GM19043 (cell line): Measurements from ENCODE around the gene ZNF317.

ENCODE experiments used
- ATAC-seq: cut with Tn5 transposase; IDR thresholded peaks from one replicate; pipeline ENCODE4 v1.9.1; 2021; ENCODE audit warnings: low read depth; ENCODE audit not compliant: unreplicated experiment

The ZNF317 gene

DNA sequence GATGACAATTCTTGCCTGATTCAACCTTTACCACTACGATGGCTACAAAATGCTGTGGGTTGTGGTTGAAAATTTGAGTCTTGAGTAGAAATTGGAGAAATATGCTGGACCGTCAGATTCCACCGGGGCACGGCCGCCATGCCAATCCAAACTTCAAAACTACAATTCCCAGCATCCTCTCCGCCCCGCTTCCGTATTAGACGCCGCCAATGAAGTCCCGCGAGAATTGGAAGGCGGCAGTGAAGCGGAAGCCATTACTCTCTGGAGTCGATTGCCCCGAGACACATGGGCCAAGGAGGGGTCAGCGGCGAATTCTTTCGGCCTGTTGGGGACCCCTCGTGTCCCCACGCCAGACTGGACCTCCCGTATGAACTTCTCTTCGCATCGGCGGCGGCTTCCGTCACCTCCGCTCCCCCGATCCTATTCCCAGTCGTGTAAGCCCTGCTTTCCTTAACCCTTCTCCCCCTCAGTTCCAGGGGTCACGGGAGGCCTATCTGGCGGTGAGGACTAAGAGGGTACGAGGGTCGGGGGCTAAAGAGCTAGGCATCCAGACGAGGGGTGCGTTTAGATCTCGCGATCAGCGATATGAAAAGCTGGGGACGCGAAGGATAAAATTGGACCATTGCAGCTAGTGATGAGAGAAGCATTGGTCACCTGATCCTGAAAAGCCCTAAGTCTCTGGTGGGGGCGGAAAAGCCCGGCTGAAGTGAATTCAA lies at the start of gene ZNF317:
Gene ZNF317, plus strand, starts transcription at position 239 of the 716 bp plus-strand sequence. CDS start 15,620 bp downstream, outside the sequence.
- ATAC-seq = peak; percentile 95

DNA sequence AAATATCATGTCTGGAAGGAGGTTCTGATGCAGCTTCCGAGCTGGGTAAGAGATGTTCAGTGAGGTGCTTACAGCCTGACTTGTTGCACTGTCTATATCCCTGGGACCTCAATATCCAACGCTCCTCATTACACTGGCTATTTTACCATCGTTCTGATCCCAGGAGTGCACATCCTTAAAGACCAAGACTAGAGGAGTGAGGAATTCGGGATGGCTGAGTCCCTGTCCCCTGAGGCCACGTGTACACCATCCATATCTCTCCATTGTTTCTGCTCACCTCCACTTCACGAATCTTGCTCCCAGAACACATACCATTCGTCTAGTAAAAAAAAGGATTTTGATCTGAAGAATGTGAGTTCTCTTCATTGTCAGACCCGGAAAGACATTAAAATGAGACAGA lies 32.8 kb upstream of the ZNF317 start, which contains the start of gene OR7G2:
Gene OR7G2, minus strand, starts transcription at position 101 of the 400 bp plus-strand sequence. CDS start 4,232 bp downstream, outside the sequence.
- ATAC-seq = no peak

DNA sequence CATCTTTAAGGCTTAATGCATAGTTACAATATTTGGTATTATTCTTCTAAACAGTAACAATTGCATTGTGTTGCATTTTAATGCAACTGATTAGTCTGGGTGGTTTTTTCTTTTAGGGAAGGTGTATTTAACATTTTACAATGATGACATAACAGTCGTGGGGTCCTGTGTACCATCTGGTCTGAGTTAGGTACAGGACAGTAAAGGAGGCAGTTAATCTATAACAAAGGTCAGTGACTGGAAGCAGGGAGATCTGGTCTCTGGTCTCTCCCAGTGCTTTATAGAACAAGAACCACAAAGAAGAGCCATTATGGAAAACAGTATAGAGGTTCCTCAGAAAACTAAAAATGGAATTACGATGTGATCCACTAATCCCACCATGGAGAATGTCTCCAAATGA lies 30.2 kb upstream of the ZNF317 start:
- ATAC-seq = no peak

DNA sequence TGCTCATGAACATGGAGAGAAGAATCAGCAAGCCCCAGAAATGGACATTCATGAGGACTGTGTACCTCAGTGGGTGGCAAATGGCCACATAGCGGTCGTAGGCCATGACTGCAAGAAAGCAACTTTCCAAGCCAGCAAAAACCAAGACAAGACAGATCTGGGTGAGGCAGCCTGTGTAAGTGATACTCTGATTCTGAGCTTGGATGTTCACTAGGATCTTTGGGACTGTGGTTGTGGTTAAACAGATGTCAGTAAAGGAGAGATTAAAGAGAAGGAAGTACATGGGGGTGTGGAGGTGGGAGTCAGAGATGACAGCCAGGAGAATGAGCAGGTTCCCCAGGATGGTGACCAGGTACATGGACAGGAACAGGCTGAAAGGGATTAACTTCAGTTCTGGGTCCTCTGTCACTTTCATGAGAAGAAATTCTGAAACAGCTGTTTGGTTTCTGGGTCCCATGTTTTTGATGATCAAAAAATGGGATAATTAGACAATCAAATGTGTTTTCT lies 24.8 kb upstream of the ZNF317 start, which contains the start of gene OR7G1:
Gene OR7G1, minus strand, starts transcription at position 457 of the 507 bp plus-strand sequence. Its CDS starts 0 bp downstream, at position 457.
- ATAC-seq = no peak

DNA sequence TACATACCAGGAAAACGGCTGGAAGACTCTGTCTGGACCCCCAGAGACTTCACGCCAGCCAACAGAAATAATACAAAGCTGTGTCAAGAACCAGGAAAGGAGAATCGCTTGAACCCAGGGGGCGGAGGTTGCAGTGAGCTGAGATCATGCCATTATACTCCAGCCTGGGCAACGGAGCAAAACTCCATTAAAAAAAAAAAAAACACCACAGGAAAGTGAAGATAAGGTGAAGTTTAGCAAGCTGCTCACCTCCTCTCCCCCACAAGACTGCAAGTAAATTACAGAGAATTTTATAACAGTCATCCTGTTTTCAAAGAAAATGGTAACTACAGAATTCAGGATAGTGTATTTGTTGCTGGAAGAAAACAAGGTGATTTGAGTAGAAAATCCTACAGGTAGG lies 23.6 kb upstream of the ZNF317 start:
- ATAC-seq = no peak

DNA sequence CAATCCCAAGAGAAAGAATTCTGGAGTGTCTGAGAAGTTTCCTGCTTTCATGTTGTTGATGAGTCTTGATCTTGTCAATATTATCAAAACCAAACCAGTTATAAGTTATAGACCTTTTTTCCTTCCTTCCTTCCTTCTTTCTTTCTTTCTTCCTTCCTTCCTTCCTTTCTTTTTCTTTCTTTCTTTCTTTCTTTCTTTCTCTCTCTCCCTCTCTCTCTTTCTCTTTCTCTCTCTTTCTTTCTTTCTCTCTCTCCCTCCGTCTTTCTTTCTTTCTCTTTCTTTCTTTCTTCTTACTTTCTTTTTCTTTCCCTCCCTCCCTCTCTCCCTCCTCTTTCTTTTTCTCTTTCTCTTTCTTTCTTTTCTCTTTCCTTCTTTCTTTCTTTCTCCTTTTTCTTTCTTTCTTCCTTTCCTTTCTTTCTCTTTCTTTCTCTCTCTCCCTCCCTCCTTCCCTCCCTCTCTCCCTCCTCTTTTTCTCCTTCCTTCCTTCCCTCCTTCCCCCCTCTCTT lies 13.2 kb upstream of the ZNF317 start, which contains the start of gene OR7G3:
Gene OR7G3, minus strand, starts transcription at position 51 of the 506 bp plus-strand sequence. Its CDS starts 0 bp downstream, at position 51.
- no peak for ATAC-seq

DNA sequence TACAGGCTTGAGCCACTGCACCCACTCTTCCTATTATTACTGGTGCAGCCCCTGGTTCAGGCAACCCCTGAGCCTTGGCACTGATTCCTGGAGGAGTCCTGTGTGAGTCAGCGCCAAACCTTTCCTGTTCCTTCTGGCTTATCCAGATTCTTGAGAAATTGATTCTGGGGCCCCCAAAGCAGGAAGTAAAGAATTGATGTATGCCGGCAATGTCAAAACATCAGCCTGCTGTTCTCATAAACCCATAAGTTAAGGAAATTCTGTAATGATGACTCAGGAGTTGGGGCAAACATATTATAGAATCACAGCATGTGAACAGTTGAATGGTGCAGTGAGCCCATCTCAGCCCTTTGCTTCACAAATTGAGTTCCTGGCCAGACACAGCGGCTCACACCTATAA lies 12.0 kb upstream of the ZNF317 start:
- ATAC-seq = no peak

DNA sequence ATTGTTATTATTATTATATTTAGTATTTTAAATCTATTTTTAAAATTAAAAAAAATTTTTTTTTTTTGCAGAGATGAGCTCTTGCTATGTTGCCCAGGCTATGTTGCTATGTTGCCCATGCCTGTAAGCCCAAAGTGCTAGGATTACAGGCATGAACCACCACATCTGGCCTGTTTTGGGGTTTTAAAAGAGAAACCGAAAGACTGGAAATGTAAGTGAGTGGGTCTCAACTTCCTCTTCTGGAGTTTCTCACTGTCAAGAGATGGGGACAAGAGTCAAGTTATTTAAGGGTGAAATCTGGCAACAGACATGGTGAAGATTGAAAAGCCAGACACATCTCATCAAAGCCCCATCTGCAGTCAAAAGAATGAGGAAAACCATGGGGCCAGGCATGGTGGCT lies 9.2 kb upstream of the ZNF317 start:
- ATAC-seq = no peak

DNA sequence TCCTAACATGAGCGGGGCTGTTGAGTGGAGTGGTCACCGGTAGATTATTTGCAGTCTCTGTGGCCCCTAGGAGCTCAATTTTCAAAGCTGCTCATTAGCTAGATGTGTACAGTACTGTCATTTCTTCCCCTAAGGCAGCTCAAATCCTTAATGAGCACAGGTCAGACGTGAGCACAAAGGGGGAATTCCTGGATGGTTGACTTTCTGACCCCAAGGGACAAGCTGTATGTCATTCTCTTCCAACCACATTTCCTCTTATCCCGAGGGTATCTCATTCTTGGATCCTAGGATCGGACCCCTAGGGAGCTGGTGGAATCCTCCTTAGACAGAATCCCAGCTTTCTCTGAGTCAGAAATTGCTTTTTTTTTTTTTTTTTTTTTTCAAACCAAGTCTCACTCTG lies 7.8 kb upstream of the ZNF317 start:
- no peak for ATAC-seq

DNA sequence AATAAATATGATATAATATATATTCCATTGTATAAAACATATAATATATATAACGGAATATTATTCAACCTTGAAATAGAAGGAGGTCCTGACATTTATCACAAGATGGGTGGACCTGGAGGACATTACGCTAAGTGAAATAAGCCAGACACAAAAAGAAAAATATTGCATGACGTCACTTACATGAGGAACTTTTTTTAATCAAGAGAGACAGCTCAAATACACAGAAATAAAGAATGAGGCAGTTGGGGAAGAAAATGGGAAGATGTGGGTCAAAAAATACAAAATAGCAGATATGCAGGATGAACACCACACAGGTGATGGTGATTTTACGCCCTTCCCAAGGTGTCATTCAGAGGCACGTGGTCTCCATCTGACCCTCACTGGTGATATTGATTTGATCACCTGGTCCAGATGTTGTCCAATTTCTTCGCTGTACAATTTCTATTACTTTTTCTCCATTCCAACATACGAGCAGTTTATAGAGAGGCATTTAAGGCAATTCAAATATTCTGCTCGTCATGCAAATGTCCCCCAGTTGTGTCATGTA lies 513 bp upstream of the ZNF317 start:
- no peak for ATAC-seq

DNA sequence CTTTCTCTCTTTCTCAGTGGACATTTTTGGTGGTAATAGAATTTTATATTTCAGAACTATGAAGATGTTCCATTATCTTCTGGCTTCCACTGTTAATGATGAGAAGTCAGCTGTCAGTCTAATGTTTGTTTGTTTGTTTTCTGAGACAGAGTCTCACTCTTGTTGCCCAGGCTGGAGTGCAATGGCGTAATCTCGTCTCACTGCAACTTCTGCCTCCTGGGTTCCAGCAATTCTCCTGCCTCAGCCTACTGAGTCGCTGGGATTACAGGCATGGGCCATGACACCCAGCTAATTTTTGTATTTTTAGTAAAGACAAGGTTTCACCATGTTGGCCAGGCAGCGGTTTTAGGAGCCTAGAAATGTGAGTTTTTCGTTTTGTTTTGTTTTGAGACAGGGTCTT lies 4.7 kb downstream of the ZNF317 start:
- no peak for ATAC-seq

DNA sequence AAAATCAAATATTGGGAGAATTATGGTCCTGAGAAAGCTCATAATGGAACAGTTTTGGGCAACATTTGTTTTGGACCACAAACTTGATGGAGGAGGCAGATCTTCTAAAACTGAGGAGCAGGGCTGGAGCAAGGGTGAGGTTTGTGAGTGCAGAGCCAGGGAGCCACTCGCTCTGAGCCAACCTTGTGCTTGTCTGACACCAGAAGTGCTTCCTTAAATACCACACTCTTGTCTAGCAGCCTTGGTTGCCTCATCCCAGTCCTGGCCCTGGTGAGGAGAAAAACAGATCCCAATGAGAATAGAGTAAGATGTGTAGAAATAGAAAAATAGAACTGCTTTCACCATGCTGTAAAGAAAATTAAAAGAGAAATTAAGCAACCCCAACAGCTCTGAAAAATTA lies 6.7 kb downstream of the ZNF317 start:
- no peak for ATAC-seq

DNA sequence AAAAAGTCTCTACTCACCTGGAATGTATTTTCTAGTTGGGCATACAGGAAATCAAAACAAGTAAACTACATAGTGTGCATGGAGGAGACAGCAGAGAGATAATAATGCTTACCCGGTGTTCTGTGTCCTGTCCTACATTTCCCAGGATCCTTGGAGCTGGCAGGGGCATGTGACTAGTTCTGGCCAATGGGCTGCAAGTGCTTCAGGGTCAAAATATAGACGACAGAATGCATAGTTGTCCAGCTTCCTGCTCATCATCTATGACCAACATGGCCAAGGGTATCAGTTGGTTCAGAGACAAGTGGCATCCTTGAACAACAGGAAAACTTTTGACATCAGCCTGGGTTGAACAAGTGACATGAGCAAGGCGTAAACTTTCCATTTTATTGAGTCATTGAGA lies 8.5 kb downstream of the ZNF317 start:
- ATAC-seq = no peak

DNA sequence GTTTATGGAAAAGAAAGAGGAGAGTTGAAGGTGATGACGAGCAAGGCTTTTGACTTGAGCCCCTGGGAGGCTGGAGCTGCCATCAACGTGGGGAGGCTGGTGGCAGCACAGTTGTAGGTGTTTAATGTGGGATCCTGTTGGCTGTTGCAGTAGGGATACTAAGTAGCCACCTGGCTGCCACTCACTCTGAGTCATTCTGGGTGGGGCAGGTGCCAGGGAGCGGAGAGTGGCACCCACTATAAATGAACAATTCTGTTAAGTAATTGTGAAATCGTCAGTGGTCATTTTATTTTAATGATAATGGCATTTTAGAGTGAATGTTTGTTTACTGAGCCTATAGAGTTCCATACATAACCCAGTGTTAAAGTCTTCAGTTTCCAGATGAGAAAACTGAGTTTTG lies 9.8 kb downstream of the ZNF317 start:
- ATAC-seq = no peak

DNA sequence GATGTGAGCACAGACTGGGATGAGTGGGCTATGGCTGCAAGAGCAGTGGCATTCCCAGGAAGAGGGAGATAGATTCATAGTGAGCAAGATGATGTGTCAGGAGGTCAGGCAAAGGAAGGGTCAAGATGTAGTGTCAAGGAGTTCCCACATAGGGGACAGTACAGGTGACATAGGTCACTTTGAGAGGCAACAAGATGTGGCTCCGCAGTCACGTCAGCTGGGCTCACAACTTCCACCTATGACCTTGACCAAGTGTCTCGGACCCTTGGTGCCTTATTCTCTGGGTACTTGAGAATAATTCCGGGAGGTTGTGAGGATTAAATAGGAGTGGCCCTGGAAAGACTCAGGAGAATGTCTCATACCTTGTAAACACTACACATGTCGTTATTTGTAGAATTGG lies 10.5 kb downstream of the ZNF317 start:
- no peak for ATAC-seq

DNA sequence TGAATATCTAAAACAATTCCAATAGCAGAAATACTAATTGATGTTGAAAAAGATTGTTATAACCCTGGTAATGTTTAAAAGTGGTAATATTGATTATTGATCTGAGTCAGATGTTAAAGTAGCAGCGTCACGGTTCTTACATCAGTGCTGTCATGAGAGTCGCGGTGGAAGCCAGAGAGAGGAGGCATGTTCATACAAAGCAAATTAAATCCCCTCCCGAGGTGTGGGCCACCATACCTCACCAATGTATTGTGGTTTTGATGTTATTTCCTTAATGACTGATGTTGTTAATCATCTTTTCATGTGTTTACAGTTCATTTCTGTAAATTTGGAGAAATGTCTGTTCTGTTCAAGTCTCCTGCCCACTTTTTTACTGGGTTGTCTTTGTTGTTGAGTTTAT lies 11.2 kb downstream of the ZNF317 start:
- no peak for ATAC-seq

DNA sequence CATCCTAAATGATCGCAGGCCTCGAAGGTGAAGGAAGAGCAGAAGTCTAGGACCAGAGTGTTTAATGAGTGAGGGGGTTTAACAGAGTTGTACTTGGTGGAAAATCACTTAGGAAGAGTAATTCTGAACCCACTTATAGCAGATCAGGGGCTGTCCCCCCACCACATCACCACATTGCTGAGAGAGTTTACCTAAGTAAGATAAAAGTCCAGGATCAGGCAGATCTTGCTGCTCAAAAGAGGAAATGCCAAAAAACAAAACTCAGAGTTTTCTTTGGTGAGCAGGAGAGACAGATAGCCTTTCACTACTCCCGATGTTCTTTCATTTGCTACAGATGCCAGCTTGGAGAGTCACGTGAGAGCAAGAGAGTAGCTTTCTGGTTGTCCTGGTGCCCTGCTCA lies 15.4 kb downstream of the ZNF317 start:
- ATAC-seq = no peak

DNA sequence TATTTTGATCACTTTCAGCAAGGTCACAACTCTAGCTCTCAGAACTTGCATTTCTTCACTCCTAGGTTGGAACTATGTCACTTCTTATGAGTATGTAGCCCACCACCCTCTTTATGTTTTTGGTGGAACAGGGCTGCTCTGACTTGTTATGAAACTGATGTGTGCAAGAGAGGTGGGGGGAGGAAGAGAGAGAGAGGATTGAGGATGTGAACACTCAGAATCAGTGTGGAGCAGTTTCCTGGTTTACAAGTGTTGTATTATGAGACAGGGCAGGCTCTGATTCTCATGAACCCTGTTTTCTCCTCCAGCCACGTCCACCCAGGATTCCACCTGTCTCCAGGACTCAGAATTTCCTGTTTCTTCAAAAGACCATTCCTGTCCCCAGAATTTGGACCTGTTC lies 16.1 kb downstream of the ZNF317 start:
- ATAC-seq = no peak

DNA sequence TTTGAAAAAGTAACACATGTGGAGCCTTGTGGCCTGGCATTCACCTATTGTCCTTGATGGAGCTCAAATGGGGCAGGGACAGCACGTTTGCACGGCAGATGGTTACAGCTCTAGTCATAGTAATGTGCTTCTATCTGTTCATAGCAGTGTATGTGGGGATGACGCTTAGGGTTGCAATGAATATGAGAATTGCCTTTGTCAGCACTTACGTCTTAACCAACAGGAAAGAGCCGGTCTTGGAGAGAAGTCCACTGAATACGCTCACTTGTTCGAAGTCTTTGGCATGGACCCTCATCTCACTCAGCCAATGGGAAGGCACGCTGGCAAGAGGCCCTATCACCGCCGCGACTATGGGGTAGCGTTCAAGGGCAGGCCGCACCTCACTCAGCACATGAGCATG lies 19.7 kb downstream of the ZNF317 start:
- ATAC-seq = no peak

DNA sequence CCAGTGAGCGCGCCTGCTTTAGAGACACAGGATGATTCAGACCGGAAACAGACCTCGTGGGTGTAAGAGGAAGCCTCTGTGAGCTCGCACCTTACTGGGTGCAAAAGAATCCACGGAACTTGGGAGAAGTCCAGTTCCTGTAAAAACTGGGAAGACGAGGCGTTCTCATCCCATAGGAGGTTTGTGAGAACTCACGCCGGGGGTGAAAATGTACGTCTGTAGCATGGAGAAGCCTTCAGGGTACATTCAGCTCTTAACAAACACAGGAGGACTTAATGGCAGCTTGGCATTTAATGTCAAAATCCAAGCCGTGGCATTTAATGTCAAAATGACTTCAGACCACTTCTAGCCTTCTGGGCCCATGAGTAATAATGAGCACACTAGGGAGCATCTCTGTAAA lies 21.2 kb downstream of the ZNF317 start:
- no peak for ATAC-seq

DNA sequence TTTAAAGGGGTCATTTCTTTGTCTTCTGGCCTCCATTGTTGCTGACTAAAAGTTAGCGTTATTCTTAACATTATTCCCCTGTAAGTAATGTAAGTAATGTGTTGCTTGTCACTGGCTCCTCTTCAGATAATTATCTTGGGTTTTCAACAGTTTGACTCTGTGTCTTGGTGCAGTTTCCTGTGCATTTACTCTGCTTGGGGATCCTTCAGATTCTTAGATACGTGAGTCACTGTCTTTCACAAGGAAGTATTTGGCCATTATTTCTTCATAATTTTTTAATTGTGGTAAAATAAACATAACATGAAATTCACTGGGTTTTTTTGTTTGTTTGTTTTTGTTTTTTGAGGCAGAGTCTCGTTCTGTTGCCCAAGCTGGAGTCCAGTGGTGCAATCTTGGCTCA lies 25.1 kb downstream of the ZNF317 start:
- no peak for ATAC-seq

DNA sequence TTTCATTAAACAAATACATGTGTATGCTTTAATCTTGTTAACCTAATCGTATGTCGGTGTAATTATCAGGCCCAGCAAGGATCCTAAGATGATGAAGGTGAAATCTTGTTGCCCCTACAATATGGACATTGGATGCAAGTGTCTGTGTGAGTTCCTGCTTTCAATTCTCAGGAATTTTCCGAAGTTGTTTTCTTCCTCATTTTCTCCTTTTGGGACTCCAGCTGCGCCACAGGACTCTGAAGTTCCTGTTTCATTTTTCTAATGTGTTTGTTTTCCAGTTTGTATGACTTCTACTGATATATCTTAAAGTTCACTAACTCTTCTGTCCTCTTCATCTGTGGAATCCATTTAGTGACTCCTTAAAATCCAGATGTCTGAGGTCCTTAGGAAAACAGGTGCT lies 26.6 kb downstream of the ZNF317 start:
- ATAC-seq = no peak
